Measurements from ENCODE around the gene SLCO4A1. TPM values are rescaled to one million over a fixed set of nuclear protein-coding genes. Genes with fewer than 3 reads are reported as not detected.

Gene SLCO4A1
- total RNA-seq, 1 donor from 2014 or later = 45.9 TPM

GRCh38 chr20:62706857-62707256, 64.6 kb downstream of the SLCO4A1 start:
- TF ChIP-seq POLR2A (IDR thresholded peaks at IDR 0.05) = no peak
- no peak for TF ChIP-seq CTCF (IDR thresholded peaks at IDR 0.05)
- no peak for TF ChIP-seq POLR2AphosphoS5 (IDR thresholded peaks at IDR 0.05; ENCODE audit: insufficient read depth in 1 of 2, low read depth in 1 of 2)
- Histone ChIP-seq H3K36me3 (no peaks in the 10 kb centered on the region), H3K4me1 (peaks cover 8% of the 10 kb centered on the region), H3K27ac (no peak overlapping the region), H3K9me3 (no peaks in the 10 kb centered on the region), H3K27me3 (peaks cover 24% of the 10 kb centered on the region), H3K4me3 (no peak overlapping the region)
- no peak for DNase-seq (ENCODE audit: extremely low spot score in 2 of 2)
- intact Hi-C loops (cut with DNase I) = no loop called here

DNA sequence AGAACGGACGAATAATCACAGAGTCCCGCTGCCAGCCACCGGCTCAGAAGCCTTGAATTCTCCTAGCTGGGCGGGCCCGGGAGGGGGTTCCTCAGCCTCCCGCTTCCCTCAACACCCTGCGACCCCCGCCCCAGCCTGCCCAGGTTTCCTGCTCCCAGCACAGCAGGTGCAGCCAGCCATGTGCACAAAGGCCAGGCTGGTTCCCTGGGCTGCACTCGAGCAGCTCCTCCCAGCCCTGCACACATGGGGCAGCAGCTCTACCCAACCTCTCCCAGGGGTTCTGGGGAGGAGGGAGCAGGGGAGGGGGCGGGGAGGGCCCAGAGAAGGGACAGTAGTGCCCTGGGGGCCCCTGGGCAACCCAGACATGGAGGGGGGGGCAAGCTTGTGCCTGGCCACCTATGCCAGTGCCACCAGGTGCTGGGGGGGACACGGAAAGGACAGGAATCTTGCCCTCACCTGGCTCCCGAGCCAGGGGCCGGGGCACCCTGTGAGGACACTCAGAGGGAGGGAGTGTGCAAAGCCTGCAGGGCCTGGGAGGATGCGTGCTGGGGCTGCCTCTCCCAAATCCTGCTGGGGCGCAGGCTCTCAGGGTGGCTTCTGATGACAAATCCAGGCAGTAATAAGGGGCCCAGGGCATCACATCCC, 65.1 kb downstream of the SLCO4A1 start:
- no peaks in the 10 kb centered on the region for H3K9me3 ChIP-seq
- peaks cover 8% of the 10 kb centered on the region for H3K4me1 ChIP-seq
- H3K27me3 ChIP-seq = peaks cover 24% of the 10 kb centered on the region
- DNase-seq (ENCODE audit: extremely low spot score in 2 of 2) = no peak
- no peak overlapping the region for H3K4me3 ChIP-seq
- TF ChIP-seq POLR2AphosphoS5 (IDR thresholded peaks at IDR 0.05; ENCODE audit: insufficient read depth in 1 of 2, low read depth in 1 of 2) (no peak), CTCF (IDR thresholded peaks at IDR 0.05) (no peak), POLR2A (IDR thresholded peaks at IDR 0.05) (no peak)
- no peak overlapping the region for H3K27ac ChIP-seq
- H3K36me3 ChIP-seq = no peaks in the 10 kb centered on the region
- intact Hi-C loops (cut with DNase I) = no loop called here

DNA sequence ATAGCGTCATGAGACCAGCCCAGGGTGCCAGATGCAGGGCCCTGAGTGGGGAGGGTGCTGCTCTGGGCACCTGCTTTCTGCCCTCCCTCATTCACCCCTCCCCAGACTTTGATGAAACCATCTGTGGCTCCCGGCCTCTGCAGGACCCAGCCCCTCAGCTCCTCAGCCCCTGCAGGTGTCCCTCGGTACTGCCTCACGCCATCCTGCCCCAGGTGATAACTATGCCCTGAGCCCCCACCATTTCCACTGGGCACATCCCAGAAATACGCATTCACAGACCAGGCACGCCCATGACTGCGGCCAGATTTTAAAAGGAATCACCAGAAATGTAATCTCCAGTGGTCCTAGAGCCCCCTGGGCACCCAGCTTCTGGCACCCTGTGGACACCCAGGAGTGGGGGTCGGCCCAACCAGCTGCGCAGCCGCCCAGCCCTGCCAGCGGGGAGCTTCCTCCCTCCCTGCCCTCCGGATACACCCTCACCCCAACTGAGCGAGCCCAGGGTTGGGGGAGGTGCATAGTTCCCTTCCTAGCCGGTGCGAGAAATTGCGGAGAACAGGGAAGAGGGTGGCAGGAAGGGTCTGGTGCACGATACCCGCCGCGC, 65.7 kb downstream of the SLCO4A1 start:
- Histone ChIP-seq H3K27me3 (peaks cover 24% of the 10 kb centered on the region), H3K4me3 (no peak overlapping the region), H3K27ac (no peak overlapping the region), H3K36me3 (no peaks in the 10 kb centered on the region), H3K4me1 (peaks cover 8% of the 10 kb centered on the region), H3K9me3 (no peaks in the 10 kb centered on the region)
- intact Hi-C loops (cut with DNase I) = no loop called here
- TF ChIP-seq POLR2A (IDR thresholded peaks at IDR 0.05) (no peak), CTCF (IDR thresholded peaks at IDR 0.05) (no peak), POLR2AphosphoS5 (IDR thresholded peaks at IDR 0.05; ENCODE audit: insufficient read depth in 1 of 2, low read depth in 1 of 2) (no peak)
- DNase-seq (ENCODE audit: extremely low spot score in 2 of 2) = no peak

DNA sequence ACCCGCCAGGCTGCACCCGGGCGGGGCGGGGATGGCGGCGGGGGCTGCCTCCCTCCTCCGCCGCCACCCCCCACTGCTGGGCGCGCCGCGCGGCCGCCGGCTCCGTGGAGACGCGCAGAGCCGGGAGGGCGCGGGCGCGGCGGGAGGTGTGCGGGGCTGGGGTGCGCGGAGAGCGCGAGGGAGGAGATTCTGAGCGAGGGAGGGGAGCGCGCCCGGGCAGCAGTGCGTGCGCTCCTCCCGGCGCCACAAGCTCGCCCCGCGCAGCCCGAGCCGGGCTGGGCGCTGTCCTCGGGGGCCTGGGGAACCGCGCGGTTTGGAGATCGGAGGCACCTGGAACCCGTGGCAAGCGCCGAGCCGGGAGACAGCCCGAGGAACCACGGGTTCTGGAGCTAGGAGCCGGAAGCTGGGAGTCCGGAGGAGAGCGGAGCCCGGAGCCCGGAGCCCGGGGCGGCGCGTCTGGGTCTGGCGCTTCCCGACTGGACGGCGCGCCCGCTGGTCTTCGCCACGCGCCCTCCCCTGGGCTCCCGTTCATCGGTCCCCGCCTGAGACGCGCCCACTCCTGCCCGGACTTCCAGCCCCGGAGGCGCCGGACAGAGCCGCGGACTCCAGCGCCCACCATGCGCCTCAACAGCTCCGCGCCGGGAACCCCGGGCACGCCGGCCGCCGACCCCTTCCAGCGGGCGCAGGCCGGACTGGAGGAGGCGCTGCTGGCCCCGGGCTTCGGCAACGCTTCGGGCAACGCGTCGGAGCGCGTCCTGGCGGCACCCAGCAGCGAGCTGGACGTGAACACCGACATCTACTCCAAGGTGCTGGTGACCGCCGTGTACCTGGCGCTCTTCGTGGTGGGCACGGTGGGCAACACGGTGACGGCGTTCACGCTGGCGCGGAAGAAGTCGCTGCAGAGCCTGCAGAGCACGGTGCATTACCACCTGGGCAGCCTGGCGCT, 66.6 kb downstream of the SLCO4A1 start, which contains the start of gene NTSR1:
Gene NTSR1, plus strand, starts transcription at position 246 of the 946 bp plus-strand sequence. Its CDS starts 372 bp downstream, at position 618.
- intact Hi-C loops (cut with DNase I) = no loop called here
- Histone ChIP-seq H3K4me3 (no peak within 1 kb of the TSS), H3K27me3 (peaks cover 24% of the 10 kb centered on the region), H3K4me1 (peaks cover 8% of the 10 kb centered on the region), H3K27ac (no peak within 1 kb of the TSS), H3K36me3 (no peaks in the 10 kb centered on the region), H3K9me3 (no peaks in the 10 kb centered on the region)
- DNase-seq (ENCODE audit: extremely low spot score in 2 of 2) = no peak
- no peak for TF ChIP-seq POLR2AphosphoS5 (IDR thresholded peaks at IDR 0.05; ENCODE audit: insufficient read depth in 1 of 2, low read depth in 1 of 2)
- TF ChIP-seq CTCF (IDR thresholded peaks at IDR 0.05) = no peak
- no peak for TF ChIP-seq POLR2A (IDR thresholded peaks at IDR 0.05)

Measured in vagina (tissue), 2 donors.